ENCODE results near the gene MLLT6. TPM values are rescaled to one million over a fixed set of nuclear protein-coding genes. Genes with fewer than 3 reads are reported as not detected.
A peak's percentile ranks its signal among the peaks of the same experiment; 100 is the strongest.

The MLLT6 gene
- total RNA-seq, 4 donors from 2014 or later, result 69.2 to 297 (median 190) TPM

DNA sequence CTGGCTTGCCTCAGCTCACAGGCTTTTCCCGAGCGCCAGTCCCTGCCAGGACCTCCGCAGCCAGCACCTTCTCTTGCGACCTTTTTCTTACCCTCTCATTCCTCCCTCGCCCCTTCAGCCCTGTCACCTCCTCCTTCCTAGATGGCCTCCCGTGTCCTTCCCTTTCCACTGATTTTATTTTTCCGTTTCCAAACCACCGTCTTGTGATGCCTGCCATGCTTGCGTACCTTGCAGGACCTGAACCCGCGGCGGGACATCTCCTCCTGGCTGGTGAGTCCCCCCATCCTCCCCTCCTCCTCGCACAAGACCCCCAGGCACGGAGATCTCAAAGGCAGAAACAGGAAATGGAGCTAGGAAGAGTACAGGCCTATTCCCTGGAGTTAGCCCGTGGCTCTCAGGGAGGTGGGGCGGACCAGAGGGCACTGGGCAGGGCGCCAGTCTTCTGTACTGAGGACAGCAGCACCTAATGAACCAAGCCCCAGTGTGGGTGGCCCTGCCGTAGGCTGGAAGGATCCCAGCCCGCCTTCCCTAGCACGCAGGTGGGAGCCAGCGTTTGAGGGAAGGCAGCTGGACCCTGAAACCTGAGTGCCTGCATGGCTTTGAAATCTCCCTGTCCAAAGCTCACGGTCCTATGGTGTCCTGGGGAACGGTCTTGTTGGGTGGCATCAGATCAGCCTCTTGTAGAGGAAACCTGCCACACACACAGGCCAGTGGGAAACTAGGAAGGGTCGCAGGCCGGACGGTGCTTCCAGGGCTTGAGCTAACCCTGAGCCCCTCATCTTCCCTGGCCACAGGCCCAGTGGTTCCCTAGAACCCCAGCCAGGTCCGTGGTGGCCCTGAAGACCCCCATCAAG lies 25.7 kb downstream of the MLLT6 start:
- peak; percentile 94 to 98 for TF ChIP-seq POLR2A (IDR thresholded peaks at IDR 0.05)
- TF ChIP-seq, protein P1, sequence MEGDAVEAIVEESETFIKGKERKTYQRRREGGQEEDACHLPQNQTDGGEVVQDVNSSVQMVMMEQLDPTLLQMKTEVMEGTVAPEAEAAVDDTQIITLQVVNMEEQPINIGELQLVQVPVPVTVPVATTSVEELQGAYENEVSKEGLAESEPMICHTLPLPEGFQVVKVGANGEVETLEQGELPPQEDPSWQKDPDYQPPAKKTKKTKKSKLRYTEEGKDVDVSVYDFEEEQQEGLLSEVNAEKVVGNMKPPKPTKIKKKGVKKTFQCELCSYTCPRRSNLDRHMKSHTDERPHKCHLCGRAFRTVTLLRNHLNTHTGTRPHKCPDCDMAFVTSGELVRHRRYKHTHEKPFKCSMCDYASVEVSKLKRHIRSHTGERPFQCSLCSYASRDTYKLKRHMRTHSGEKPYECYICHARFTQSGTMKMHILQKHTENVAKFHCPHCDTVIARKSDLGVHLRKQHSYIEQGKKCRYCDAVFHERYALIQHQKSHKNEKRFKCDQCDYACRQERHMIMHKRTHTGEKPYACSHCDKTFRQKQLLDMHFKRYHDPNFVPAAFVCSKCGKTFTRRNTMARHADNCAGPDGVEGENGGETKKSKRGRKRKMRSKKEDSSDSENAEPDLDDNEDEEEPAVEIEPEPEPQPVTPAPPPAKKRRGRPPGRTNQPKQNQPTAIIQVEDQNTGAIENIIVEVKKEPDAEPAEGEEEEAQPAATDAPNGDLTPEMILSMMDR (IDR thresholded peaks at IDR 0.05), result no peak
- H3K27me3 ChIP-seq, result no peaks in the 10 kb centered on the region
- no peaks in the 10 kb centered on the region for H3K9me3 ChIP-seq
- H3K4me3 ChIP-seq, result peak overlapping the region; percentile 78 to 96 (median 86)
- H3K36me3 ChIP-seq, result peaks cover 0 to 5% (median 0%) of the 10 kb centered on the region in 3 donors
- peaks cover 12 to 69% (median 32%) of the 10 kb centered on the region in 4 donors for H3K4me1 ChIP-seq
- peak overlapping the region; percentile 91 to 99 (median 96) for H3K27ac ChIP-seq
- peak; percentile 42 to 96 (median 95) for DNase-seq

DNA sequence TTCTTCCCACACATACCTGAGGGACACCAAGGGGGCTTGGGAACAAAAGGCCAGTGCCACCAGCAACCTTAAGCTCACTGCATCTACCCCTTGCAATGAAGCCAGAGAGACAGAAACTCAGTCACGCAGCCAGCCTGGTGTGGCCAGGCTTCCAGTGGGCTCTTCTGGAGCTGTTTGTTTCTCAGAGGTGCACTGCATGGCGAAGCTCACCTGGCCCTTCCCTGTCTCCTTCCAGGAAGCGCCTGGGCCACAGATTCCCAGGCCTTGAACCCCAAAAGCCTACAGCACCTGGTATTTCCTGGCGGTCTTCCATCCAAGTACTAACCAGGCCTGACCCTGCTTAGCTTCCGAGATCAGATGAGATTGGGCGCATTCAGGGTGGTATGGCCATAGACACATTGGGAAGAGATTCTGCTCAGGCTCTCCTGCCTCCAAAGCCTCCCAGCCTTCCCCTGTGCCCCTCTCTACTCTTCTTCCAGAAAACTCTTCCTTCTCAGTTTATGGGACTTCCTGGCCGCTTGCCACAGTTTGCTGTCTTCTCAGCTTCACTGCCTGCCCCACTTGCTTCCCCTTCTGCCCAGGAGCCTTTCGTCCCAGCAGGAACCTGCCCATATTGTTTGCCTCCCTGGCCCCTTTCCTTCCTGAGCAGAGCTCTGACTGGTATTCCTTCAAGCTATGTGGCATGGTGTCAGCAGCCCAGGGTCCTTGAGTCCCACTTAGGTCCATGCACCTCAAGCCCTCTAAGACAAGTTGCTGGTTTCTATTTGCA lies 26.6 kb downstream of the MLLT6 start:
- Histone ChIP-seq H3K27me3 (no peaks in the 10 kb centered on the region), H3K4me1 (peaks cover 12 to 66% (median 32%) of the 10 kb centered on the region in 4 donors), H3K9me3 (no peaks in the 10 kb centered on the region), H3K4me3 (peak overlapping the region in 3 of 4 donors; percentile 84 to 96 (median 88)), H3K27ac (peak overlapping the region; percentile 91 to 99 (median 96)), H3K36me3 (peaks cover 0 to 14% (median 0%) of the 10 kb centered on the region in 3 donors)
- TF ChIP-seq, protein P1 (IDR thresholded peaks at IDR 0.05), result no peak
- no peak for TF ChIP-seq POLR2A (IDR thresholded peaks at IDR 0.05)
- DNase-seq, result no peak

- no peaks in the 10 kb centered on the region for H3K9me3 ChIP-seq
- peaks cover 0 to 19% (median 0%) of the 10 kb centered on the region in 3 donors for H3K36me3 ChIP-seq
- peak overlapping the region in 2 of 4 donors; percentile 84 to 96 for H3K4me3 ChIP-seq
- TF ChIP-seq POLR2A (IDR thresholded peaks at IDR 0.05), result peak; percentile 51 to 64
- TF ChIP-seq, protein P1 (IDR thresholded peaks at IDR 0.05), result peak in 2 of 6 experiments; percentile 1 to 4
- peak in 2 of 3 donors; percentile 71 to 75 for DNase-seq
- peak overlapping the region; percentile 91 to 99 (median 96) for H3K27ac ChIP-seq
- peaks cover 12 to 62% (median 27%) of the 10 kb centered on the region in 4 donors for H3K4me1 ChIP-seq
- no peaks in the 10 kb centered on the region for H3K27me3 ChIP-seq
These were observed 27.6 kb downstream of the MLLT6 start for GRCh38 chr17:38732376-38733281.

DNA sequence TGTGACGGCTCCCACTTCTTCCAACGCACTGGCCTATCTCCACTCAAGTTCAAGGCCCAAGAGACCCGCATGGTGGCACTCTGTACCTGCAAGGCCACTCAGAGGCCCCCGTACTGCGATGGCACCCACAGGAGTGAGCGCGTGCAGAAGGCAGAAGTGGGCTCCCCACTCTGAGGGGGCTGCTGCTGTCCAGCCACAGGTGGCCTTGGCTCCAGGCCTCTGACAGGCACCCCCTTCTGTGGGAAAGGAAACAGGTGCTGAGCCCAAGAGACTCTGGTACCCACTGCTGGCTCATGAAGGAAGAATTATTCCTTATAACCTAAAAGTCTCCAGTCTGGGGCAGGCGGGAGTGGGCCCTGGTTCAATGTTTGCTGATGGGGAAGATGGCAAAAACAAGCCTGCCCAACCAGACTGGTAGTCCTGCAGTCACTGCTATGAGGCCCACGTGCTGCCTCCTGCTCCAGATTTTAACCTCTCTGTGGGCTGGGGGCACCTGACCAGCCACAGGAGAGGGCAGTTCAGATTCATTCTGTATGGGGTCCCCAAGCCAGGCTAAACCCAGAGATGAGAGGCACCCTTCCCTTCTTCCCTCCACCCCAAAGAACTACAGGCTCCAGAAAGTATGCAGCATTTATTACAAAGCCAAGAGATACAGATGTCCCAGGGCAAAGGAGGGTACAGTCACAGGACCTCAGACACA lies 28.4 kb downstream of the MLLT6 start:
- Histone ChIP-seq H3K36me3 (peaks cover 0 to 25% (median 0%) of the 10 kb centered on the region in 3 donors), H3K9me3 (no peaks in the 10 kb centered on the region), H3K27me3 (no peaks in the 10 kb centered on the region), H3K27ac (peak overlapping the region in 3 of 4 donors; percentile 78 to 99 (median 97)), H3K4me3 (no peak overlapping the region), H3K4me1 (peaks cover 12 to 59% (median 20%) of the 10 kb centered on the region in 4 donors)
- TF ChIP-seq, protein P1 (IDR thresholded peaks at IDR 0.05), result peak in 1 of 6 experiments; percentile 0
- no peak for TF ChIP-seq POLR2A (IDR thresholded peaks at IDR 0.05)
- DNase-seq, result peak in 1 of 3 donors; percentile 55
